Cardiac fibroblast (primary cell): ENCODE results near the gene SYCN.
A peak's percentile ranks its signal among the peaks of the same experiment; 100 is the strongest.
"Not testable (repeated sequence)": the region's sequence is repeated elsewhere in the genome, so short reads cannot be mapped to it uniquely, and the experiment has no call there.

Source experiments
- DNase-seq, 2 donors: peaks; one replicate each; pipeline versions ENCODE4 v3.0.0 to v3.0.0-alpha.2; 2010; ENCODE audit warnings: low read depth in 2 of 2
- H3K4me3 ChIP-seq, 2 donors: replicated peaks in 1 of 2; 1 replicate in 1 of 2; 2 replicates in 1 of 2; pipeline ENCODE4 v1.5.1; 2011; ENCODE audit warnings: low read depth in 2 of 2, low read length in 2 of 2, mild to moderate bottlenecking in 2 of 2, moderate library complexity in 1 of 2
- CTCF ChIP-seq: IDR thresholded peaks from one replicate; pipeline ENCODE4 v1.5.1; 2011; ENCODE audit warnings: low read depth, mild to moderate bottlenecking, low read length, inconsistent platforms

The SYCN gene

GRCh38 chr19:39218230-39219007 is 14.4 kb upstream of the SYCN start:
- DNase-seq = no peak
- TF ChIP-seq CTCF = no peak
- no peak overlapping the region for H3K4me3 ChIP-seq

- H3K4me3 ChIP-seq = no peak overlapping the region
- TF ChIP-seq CTCF = no peak
- no peak for DNase-seq
These were observed 13.0 kb upstream of the SYCN start for GRCh38 chr19:39217094-39217493.

- not testable (repeated sequence) for DNase-seq, H3K4me3 ChIP-seq
These were observed 11.3 kb upstream of the SYCN start for GRCh38 chr19:39215323-39215722.

GRCh38 chr19:39212375-39212742 is 8.3 kb upstream of the SYCN start:
- peak; percentile 44 for TF ChIP-seq CTCF
- DNase-seq = peak in 1 of 2 donors; percentile 38

GRCh38 chr19:39211731-39212374 is 7.8 kb upstream of the SYCN start:
- no peak for DNase-seq
- no peak for TF ChIP-seq CTCF
- H3K4me3 ChIP-seq = no peak overlapping the region

More at GRCh38 chr19:39212375-39212742, 8.3 kb upstream of the SYCN start:
- no peak overlapping the region for H3K4me3 ChIP-seq

GRCh38 chr19:39209196-39209595 is 5.1 kb upstream of the SYCN start:
- DNase-seq = no peak
- TF ChIP-seq CTCF = no peak
- H3K4me3 ChIP-seq = no peak overlapping the region

GRCh38 chr19:39208175-39208795 is 4.2 kb upstream of the SYCN start:
- H3K4me3 ChIP-seq = no peak overlapping the region
- no peak for TF ChIP-seq CTCF
- DNase-seq = no peak
